DOHH2 (cell line): ENCODE measurements around the gene PRDM11.

Source experiments
- H3F3A ChIP-seq: fragments of 200-600 bp; sonication (generic), shearing (Covaris generic); 2 replicates; pipeline ENCODE4 v1.6.0; 2016; ENCODE audit warnings: antibody characterized with exemption, mild to moderate bottlenecking; ENCODE audit not compliant: control insufficient read depth, insufficient read depth
- H3K27ac ChIP-seq: fragments of 200-600 bp; sonication (generic); 2 replicates; pipeline ENCODE4 v1.5.1; 2014; ENCODE audit warnings: low read depth, mild to moderate bottlenecking, low read length, moderate library complexity
- H3K27me3 ChIP-seq: fragments of 200-600 bp; sonication (generic); 2 replicates; pipeline ENCODE4 v1.6.1; 2014; ENCODE audit warnings: mild to moderate bottlenecking, low read length, mixed read lengths; ENCODE audit not compliant: control insufficient read depth
- H3K36me3 ChIP-seq: fragments of 200-600 bp; sonication (generic); 2 replicates; pipeline ENCODE4 v1.6.1; 2014; ENCODE audit warnings: mild to moderate bottlenecking, low read length, moderate library complexity, mixed read lengths; ENCODE audit not compliant: control insufficient read depth
- H3K4me1 ChIP-seq: fragments of 200-600 bp; sonication (generic); 2 replicates; pipeline ENCODE4 v1.6.1; 2014; ENCODE audit warnings: mild to moderate bottlenecking, low read length, mixed read lengths; ENCODE audit not compliant: control insufficient read depth
- H3K4me2 ChIP-seq: fragments of 200-600 bp; sonication (generic); 2 replicates; pipeline ENCODE4 v1.6.0; 2014; ENCODE audit warnings: mild to moderate bottlenecking, low read length, moderate library complexity
- H3K4me3 ChIP-seq: fragments of 200-600 bp; sonication (generic); 2 replicates; pipeline ENCODE4 v1.5.1; 2014; ENCODE audit warnings: mild to moderate bottlenecking, low read length, mixed read lengths
- H3K79me2 ChIP-seq: fragments of 200-600 bp; sonication (generic); 2 replicates; pipeline ENCODE4 v1.6.1; 2014; ENCODE audit warnings: mild to moderate bottlenecking, low read length, mixed read lengths; ENCODE audit not compliant: control insufficient read depth
- H3K9me2 ChIP-seq: fragments of 200-600 bp; sonication (generic); replicated peaks from 2 replicates; pipeline ENCODE4 v1.6.1; 2014; ENCODE audit warnings: mild to moderate bottlenecking, low read length, mixed read lengths; ENCODE audit not compliant: control insufficient read depth
- H3K9me3 ChIP-seq: fragments of 200-600 bp; sonication (generic); 2 replicates; pipeline ENCODE4 v1.6.1; 2014; ENCODE audit warnings: antibody characterized with exemption, low read length, mixed read lengths; ENCODE audit not compliant: control insufficient read depth, insufficient read depth
- H4K20me1 ChIP-seq: fragments of 200-600 bp; sonication (generic); 2 replicates; pipeline ENCODE4 v1.6.0; 2014; ENCODE audit warnings: low read depth, mild to moderate bottlenecking, antibody characterized with exemption, low read length, moderate library complexity; ENCODE audit not compliant: control insufficient read depth, insufficient read depth
- EZH2phosphoT487 ChIP-seq: fragments of 200-600 bp; sonication (generic); IDR thresholded peaks from 2 replicates; pipeline ENCODE4 v1.6.1; 2017; ENCODE audit warnings: borderline replicate concordance, mild to moderate bottlenecking, antibody characterized with exemption, low read length, moderate library complexity, mixed read lengths
- TF ChIP-seq, protein P1 (sequence below): fragments of 200-600 bp; sonication (generic); IDR thresholded peaks from one replicate; pipeline ENCODE4 v1.5.1; 2014; ENCODE audit warnings: antibody characterized with exemption, mild to moderate bottlenecking, low read depth, low read length; ENCODE audit not compliant: poor library complexity, severe bottlenecking

PRDM11 gene

DNA sequence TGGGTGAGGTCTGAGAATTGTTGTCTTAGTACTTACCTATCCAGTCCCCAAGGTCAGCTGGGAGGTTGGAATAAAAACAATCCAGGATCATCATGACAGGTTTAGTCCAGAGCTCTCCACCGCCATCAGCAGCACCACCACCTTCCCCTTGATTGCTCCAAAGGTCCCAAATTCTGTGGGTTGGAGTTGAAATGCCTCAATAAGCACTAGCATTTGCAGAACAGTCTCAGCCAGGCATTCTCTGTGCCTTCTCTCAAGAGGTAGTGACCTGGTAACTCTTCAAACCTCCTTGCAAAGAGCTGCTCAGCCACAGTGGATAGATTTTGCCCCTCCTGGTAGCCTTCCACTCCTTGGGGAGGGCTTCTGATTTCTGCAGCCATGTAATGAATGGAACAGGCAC lies 69.6 kb downstream of the PRDM11 start:
- no peaks in the 10 kb centered on the region for H3K79me2 ChIP-seq
- no peak overlapping the region for H3K27ac ChIP-seq
- H3K9me2 ChIP-seq: no peaks in the 10 kb centered on the region
- no peaks in the 10 kb centered on the region for H3K4me1 ChIP-seq
- no peak for TF ChIP-seq EZH2phosphoT487
- TF ChIP-seq, protein P1, sequence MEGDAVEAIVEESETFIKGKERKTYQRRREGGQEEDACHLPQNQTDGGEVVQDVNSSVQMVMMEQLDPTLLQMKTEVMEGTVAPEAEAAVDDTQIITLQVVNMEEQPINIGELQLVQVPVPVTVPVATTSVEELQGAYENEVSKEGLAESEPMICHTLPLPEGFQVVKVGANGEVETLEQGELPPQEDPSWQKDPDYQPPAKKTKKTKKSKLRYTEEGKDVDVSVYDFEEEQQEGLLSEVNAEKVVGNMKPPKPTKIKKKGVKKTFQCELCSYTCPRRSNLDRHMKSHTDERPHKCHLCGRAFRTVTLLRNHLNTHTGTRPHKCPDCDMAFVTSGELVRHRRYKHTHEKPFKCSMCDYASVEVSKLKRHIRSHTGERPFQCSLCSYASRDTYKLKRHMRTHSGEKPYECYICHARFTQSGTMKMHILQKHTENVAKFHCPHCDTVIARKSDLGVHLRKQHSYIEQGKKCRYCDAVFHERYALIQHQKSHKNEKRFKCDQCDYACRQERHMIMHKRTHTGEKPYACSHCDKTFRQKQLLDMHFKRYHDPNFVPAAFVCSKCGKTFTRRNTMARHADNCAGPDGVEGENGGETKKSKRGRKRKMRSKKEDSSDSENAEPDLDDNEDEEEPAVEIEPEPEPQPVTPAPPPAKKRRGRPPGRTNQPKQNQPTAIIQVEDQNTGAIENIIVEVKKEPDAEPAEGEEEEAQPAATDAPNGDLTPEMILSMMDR: no peak
- H3K36me3 ChIP-seq: no peaks in the 10 kb centered on the region
- no peaks in the 10 kb centered on the region for H3K9me3 ChIP-seq
- H3F3A ChIP-seq: no peaks in the 10 kb centered on the region
- H4K20me1 ChIP-seq: no peaks in the 10 kb centered on the region
- no peak overlapping the region for H3K4me3 ChIP-seq
- H3K27me3 ChIP-seq: no peaks in the 10 kb centered on the region
- H3K4me2 ChIP-seq: no peak overlapping the region

DNA sequence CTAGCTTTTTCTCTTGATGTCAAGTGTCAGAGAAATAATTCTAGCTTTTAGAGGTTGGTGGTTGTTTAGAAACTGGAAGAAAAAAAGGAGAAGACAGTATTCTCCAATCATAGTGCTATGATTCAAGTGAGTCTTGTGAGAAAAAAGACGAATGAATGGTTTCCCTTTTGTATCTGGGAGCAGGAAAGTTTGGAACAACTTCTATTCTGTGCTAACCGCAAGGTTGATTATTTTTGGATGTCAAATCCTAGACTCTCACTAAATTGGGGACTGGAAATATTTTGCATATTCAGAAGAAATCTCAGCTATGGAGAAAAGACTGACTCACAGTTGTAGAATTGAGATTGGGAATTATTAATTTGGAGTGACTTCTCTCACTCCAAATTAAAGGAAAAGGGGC lies 70.5 kb downstream of the PRDM11 start:
- H3K9me3 ChIP-seq: no peaks in the 10 kb centered on the region
- no peak overlapping the region for H3K4me3 ChIP-seq
- H3K36me3 ChIP-seq: no peaks in the 10 kb centered on the region
- H3K4me2 ChIP-seq: no peak overlapping the region
- H3K79me2 ChIP-seq: no peaks in the 10 kb centered on the region
- H3K27ac ChIP-seq: no peak overlapping the region
- H3K27me3 ChIP-seq: no peaks in the 10 kb centered on the region
- TF ChIP-seq EZH2phosphoT487: no peak
- no peaks in the 10 kb centered on the region for H3F3A ChIP-seq
- H3K4me1 ChIP-seq: no peaks in the 10 kb centered on the region
- H4K20me1 ChIP-seq: no peaks in the 10 kb centered on the region
- H3K9me2 ChIP-seq: no peaks in the 10 kb centered on the region

DNA sequence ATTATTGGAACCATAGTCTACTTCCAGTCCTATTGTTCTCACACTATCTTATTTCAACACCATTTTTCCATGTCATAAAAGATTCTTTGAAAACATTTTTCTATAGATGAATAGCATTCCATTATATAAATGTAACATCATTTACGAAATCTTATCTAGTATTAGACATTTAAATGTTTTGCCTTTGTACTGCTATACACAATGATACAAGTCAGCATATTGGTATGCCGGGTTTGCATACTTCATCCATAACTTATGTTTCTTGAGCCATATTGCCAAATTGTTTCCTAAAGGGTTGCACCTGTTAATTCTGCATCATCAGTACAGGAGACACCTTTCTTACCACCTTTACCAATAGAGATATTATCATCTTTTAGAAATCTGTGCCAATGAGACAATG lies 71.6 kb downstream of the PRDM11 start:
- no peaks in the 10 kb centered on the region for H4K20me1 ChIP-seq
- TF ChIP-seq, protein P1: no peak
- no peak for TF ChIP-seq EZH2phosphoT487
- no peaks in the 10 kb centered on the region for H3K36me3 ChIP-seq
- no peak overlapping the region for H3K4me2 ChIP-seq
- H3K79me2 ChIP-seq: no peaks in the 10 kb centered on the region
- H3K9me3 ChIP-seq: no peaks in the 10 kb centered on the region
- H3K9me2 ChIP-seq: no peaks in the 10 kb centered on the region
- no peaks in the 10 kb centered on the region for H3F3A ChIP-seq
- no peak overlapping the region for H3K4me3 ChIP-seq
- no peaks in the 10 kb centered on the region for H3K4me1 ChIP-seq
- no peak overlapping the region for H3K27ac ChIP-seq
- no peaks in the 10 kb centered on the region for H3K27me3 ChIP-seq

DNA sequence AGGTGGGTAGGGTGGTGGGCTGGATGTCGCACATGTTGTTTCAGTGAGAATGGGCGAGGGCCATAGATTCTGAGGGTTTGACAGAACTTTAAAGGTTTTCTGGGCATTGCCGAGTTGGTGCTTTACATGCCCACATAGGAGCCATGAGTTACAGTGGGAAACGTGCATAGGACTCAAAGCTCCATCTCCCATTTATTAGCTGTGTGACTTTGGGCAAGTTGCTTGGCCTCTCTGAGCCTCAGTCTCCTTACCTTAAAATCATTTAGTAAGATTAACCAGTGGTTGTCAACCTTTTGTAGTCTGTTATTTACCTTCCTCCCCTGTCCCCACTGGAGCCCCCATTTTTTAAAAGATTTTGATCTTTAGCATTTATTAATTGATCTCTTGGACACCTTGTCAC lies 72.3 kb downstream of the PRDM11 start:
- Histone ChIP-seq H3K4me2 (no peak overlapping the region), H4K20me1 (no peaks in the 10 kb centered on the region), H3F3A (no peaks in the 10 kb centered on the region), H3K4me1 (no peaks in the 10 kb centered on the region), H3K27me3 (no peaks in the 10 kb centered on the region), H3K79me2 (no peaks in the 10 kb centered on the region), H3K9me2 (no peaks in the 10 kb centered on the region), H3K27ac (no peak overlapping the region), H3K9me3 (no peaks in the 10 kb centered on the region), H3K36me3 (no peaks in the 10 kb centered on the region), H3K4me3 (no peak overlapping the region)
- TF ChIP-seq EZH2phosphoT487: no peak
- TF ChIP-seq, protein P1: no peak
